Stomach (tissue), 9 donors: Measurements from ENCODE around the gene TYROBP. TPM values are rescaled to one million over a fixed set of nuclear protein-coding genes. Genes with fewer than 3 reads are reported as not detected.

ENCODE experiments used
- DNase-seq, 2 donors: peaks; one replicate each; pipeline versions ENCODE4 v3.0.0 to v3.0.0-alpha.2; 2013 to 2019
- H3K27ac ChIP-seq, 5 donors: fragments of 200-600 bp in 4 of 5; sonication (generic) in 4 of 5; one replicate each; pipeline ENCODE4 v1.5.1; 2013 to 2019; ENCODE audit warnings: mild to moderate bottlenecking in 1 of 5, moderate library complexity in 1 of 5
- H3K27me3 ChIP-seq, 3 donors: fragments of 200-600 bp; sonication (generic); one replicate each; pipeline ENCODE4 v1.5.1; 2017 to 2019; ENCODE audit warnings: mixed run types in 1 of 3
- H3K36me3 ChIP-seq, 4 donors: fragments of 200-600 bp; sonication (generic); 1 replicate in 3 of 4; 2 replicates in 1 of 4; pipeline ENCODE4 v1.5.1; 2016 to 2019
- H3K4me1 ChIP-seq, 4 donors: fragments of 200-600 bp; sonication (generic); one replicate each; pipeline ENCODE4 v1.5.1; 2016 to 2019
- H3K4me3 ChIP-seq, 4 donors: fragments of 200-600 bp; sonication (generic) in 3 of 4; one replicate each; pipeline ENCODE4 v1.5.1; 2016 to 2019; ENCODE audit warnings: mild to moderate bottlenecking in 1 of 4
- H3K9me3 ChIP-seq, 4 donors: fragments of 200-600 bp; sonication (generic); one replicate each; pipeline ENCODE4 v1.5.1; 2016 to 2019
- EP300 ChIP-seq: sonication (generic); formaldehyde crosslinking; IDR thresholded peaks from one replicate; pipeline ENCODE4 v1.6.1; 2017; ENCODE audit warnings: antibody characterized with exemption
- POLR2A ChIP-seq, 4 donors: fragments of 450-650 bp; IDR thresholded peaks; one replicate each; pipeline ENCODE4 v1.6.1; 2016; ENCODE audit warnings: antibody characterized with exemption in 4 of 4, control low read depth in 2 of 4, mild to moderate bottlenecking in 1 of 4, moderate library complexity in 1 of 4
- POLR2AphosphoS5 ChIP-seq, 3 donors: sonication (generic); formaldehyde crosslinking; IDR thresholded peaks; one replicate each; pipeline ENCODE4 v1.6.1; 2016; ENCODE audit warnings: antibody characterized with exemption in 3 of 3
- WGBS, 5 donors: extraction: QIAGEN DNeasy Blood & Tissue Kit in 3 of 5; methylation state at CpG; one replicate each; pipeline versions ENCODE4 v1.1.5 to v1.1.7; 2013 to 2018; 5-methylcytosine and 5-hydroxymethylcytosine counted together
- intact Hi-C: fragments of 100-400 bp; cut with DNase I; formaldehyde crosslinking; loops from one replicate; pipeline ENCODE4 v1.15.1; 2023; ENCODE audit warnings: low total_unique reads
- polyA plus RNA-seq, 3 donors: library from polyadenylated mRNA; stranded (reverse); fragments of 200-250 nt; gene quantifications; one replicate each; pipeline ENCODE4 v1.2.3, GENCODE V29; 2013
- total RNA-seq, 5 donors: library from RNA; depleted of rRNA; stranded (reverse); fragments of >200 nt; gene quantifications; one replicate each; pipeline versions ENCODE4 v1.1.0 to v1.2.3, GENCODE V29; 2014 to 2016
- TF ChIP-seq, protein P1 (sequence below), 7 experiments: fragments of 450-650 bp in 4 of 7; fragments of 200-600 bp in 3 of 7; sonication (generic) in 3 of 7; IDR thresholded peaks; one replicate each; pipeline ENCODE4 v1.5.1; 2016 to 2019; ENCODE audit warnings: antibody characterized with exemption in 7 of 7, control low read depth in 2 of 7, mild to moderate bottlenecking in 1 of 7
- donor health status: healthy with polysubstance abuse.
- donor health status: Bipolar disorder and iron deficiency.
- donor health status: healthy.

The TYROBP gene
- total and polyA plus RNA-seq, 8 donors = 9.4 to 106 (median 55.4) TPM; not detected in 2

DNA sequence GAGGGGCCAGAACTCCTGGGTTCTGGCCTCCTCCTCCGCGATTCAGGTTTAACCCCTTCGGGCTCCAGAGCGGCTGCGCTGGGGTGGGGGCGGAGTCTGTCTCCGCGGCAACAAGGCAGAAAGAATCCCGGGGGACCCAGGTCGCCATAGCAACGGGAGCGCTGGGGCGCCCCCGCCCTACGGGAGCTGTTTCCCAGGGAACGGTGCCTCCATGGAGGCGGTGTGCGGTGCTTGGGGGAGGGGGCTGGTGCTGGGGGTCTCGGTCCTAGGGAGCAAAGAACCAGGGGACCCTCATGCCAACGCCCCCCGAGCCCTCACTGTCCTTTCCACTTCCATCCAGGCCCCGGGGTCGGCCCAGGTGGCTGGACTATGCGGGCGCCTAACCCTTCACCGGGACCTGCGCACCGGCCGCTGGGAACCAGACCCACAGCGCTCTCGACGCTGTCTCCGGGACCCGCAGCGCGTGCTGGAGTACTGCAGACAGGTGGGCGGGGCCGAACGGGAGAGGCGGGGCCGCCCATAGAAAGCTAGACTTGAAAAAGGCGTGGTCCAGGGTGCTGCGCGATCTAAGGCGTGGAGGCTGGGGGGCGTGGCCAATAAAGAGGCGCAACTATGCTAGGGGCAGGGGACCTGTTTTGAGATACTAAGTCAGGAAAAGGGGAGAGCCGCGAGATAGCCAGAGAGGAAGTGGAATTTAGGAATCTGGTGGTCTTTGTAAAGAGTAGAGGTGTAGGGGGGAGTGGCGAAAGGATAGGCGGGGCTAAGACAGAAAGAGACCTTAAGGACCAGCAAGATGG lies 38.6 kb downstream of the TYROBP start:
- Histone ChIP-seq H3K9me3 (no peaks in the 10 kb centered on the region), H3K36me3 (peaks cover 0 to 6% (median 2%) of the 10 kb centered on the region in 4 donors), H3K4me3 (peak overlapping the region; percentile 56 to 63 (median 58)), H3K27me3 (peaks cover 0 to 70% (median 17%) of the 10 kb centered on the region in 3 donors), H3K27ac (peak overlapping the region in 4 of 5 donors; percentile 6 to 77 (median 46)), H3K4me1 (peaks cover 21 to 27% (median 24%) of the 10 kb centered on the region in 4 donors)
- peak; percentile 88 to 94 for DNase-seq
- intact Hi-C loops = no loop called here
- TF ChIP-seq POLR2AphosphoS5 (IDR thresholded peaks at IDR 0.05) (peak in 1 of 3 donors; percentile 39), POLR2A (IDR thresholded peaks at IDR 0.05) (no peak), EP300 (no peak)
- TF ChIP-seq, protein P1, sequence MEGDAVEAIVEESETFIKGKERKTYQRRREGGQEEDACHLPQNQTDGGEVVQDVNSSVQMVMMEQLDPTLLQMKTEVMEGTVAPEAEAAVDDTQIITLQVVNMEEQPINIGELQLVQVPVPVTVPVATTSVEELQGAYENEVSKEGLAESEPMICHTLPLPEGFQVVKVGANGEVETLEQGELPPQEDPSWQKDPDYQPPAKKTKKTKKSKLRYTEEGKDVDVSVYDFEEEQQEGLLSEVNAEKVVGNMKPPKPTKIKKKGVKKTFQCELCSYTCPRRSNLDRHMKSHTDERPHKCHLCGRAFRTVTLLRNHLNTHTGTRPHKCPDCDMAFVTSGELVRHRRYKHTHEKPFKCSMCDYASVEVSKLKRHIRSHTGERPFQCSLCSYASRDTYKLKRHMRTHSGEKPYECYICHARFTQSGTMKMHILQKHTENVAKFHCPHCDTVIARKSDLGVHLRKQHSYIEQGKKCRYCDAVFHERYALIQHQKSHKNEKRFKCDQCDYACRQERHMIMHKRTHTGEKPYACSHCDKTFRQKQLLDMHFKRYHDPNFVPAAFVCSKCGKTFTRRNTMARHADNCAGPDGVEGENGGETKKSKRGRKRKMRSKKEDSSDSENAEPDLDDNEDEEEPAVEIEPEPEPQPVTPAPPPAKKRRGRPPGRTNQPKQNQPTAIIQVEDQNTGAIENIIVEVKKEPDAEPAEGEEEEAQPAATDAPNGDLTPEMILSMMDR (IDR thresholded peaks at IDR 0.05) = no peak
- 1 to 2% (median 1%) methylated on average over 22 to 51 of the region's 51 CpGs for WGBS, 5 donors

DNA sequence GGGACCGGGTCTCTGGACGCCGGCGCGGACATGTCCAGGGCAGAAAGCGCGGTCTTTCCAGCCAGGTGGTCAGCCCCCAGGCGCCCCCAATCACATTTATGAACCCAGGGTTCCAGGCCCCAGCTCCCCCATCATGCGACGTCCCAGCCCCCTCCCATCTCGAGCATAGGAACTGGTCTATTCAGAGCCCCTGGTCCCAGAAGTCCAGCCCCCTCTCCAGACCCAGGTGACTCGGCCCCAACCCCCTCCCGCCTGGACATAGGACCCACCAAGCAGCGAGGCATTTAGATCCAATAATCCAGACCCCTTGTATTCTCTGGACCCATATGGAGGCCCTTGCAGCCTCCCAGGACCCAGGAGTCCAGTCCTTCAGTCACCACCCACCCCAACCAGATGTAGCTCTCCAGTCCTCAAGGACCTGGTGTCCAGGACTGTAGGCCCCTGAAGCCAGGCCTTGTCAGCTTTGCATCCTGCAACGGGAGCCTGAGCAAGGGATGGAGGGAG lies 39.2 kb downstream of the TYROBP start:
- TF ChIP-seq, protein P1 (IDR thresholded peaks at IDR 0.05) = no peak
- no peak for TF ChIP-seq POLR2AphosphoS5 (IDR thresholded peaks at IDR 0.05)
- no peak for TF ChIP-seq POLR2A (IDR thresholded peaks at IDR 0.05)
- TF ChIP-seq EP300 = no peak
- no peaks in the 10 kb centered on the region for H3K9me3 ChIP-seq
- no peak for DNase-seq
- 0 to 2% (median 1%) methylated on average over 1 to 15 of the region's 15 CpGs for WGBS, 5 donors
- peak overlapping the region; percentile 42 to 79 (median 67) for H3K27ac ChIP-seq
- peaks cover 0 to 6% (median 0%) of the 10 kb centered on the region in 4 donors for H3K36me3 ChIP-seq
- peaks cover 0 to 76% (median 17%) of the 10 kb centered on the region in 3 donors for H3K27me3 ChIP-seq
- intact Hi-C loops = no loop called here
- H3K4me1 ChIP-seq = peaks cover 21 to 27% (median 24%) of the 10 kb centered on the region in 4 donors
- peak overlapping the region; percentile 56 to 63 (median 58) for H3K4me3 ChIP-seq

- peak; percentile 86 to 90 for DNase-seq
- Histone ChIP-seq H3K36me3 (peaks cover 0 to 6% (median 0%) of the 10 kb centered on the region in 4 donors), H3K9me3 (no peaks in the 10 kb centered on the region), H3K27me3 (peaks cover 0 to 80% (median 17%) of the 10 kb centered on the region in 3 donors), H3K4me3 (peak within 1 kb of the TSS; percentile 56 to 63 (median 58)), H3K4me1 (peaks cover 21 to 27% (median 24%) of the 10 kb centered on the region in 4 donors), H3K27ac (peak within 1 kb of the TSS; percentile 42 to 79 (median 67))
- intact Hi-C loops = no loop called here
- TF ChIP-seq, protein P1 (IDR thresholded peaks at IDR 0.05) = no peak
- TF ChIP-seq EP300 (no peak), POLR2A (IDR thresholded peaks at IDR 0.05) (no peak), POLR2AphosphoS5 (IDR thresholded peaks at IDR 0.05) (no peak)
- 0 to 2% (median 1%) methylated on average over 4 to 58 of the region's 60 CpGs for WGBS, 5 donors
Measured at GRCh38 chr19:35868172-35868822, 39.8 kb downstream of the TYROBP start, which contains the start of gene APLP1. Gene APLP1, plus strand, starts transcription at chr19:35868574. Its CDS starts 63 bp downstream, at chr19:35868637.

DNA sequence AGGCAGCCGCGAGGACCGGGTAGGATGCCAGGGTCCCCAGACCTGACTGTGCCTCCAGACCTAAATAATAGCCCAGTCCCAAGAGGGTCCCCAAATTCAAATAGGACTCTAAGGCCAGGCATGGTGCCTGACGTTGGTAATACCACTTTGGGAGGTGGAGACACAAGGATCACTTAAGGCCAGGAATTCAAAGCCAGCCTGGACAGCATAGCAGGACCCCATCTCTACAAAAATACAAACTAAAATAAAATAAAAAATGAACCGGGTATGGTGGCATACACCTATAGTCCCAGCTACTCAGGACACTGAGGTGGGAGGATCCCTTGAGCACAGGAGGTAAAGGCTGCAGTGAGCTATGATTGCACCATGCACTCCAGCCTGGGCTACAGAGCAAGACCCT lies 45.1 kb downstream of the TYROBP start:
- TF ChIP-seq EP300 (no peak), POLR2AphosphoS5 (IDR thresholded peaks at IDR 0.05) (no peak), POLR2A (IDR thresholded peaks at IDR 0.05) (no peak)
- TF ChIP-seq, protein P1 (IDR thresholded peaks at IDR 0.05) = no peak
- H3K27me3 ChIP-seq = peaks cover 6 to 88% (median 29%) of the 10 kb centered on the region in 3 donors
- no peak for DNase-seq

More for the DNA sequence above, 45.1 kb downstream of the TYROBP start:
- WGBS, 5 donors = 88 to 95% (median 90%) methylated on average over 5 of the region's 5 CpGs
- H3K36me3 ChIP-seq = no peaks in the 10 kb centered on the region
- no peak overlapping the region for H3K4me3 ChIP-seq
- peaks cover 1 to 17% (median 13%) of the 10 kb centered on the region in 4 donors for H3K4me1 ChIP-seq
- intact Hi-C loops = no loop called here
- H3K9me3 ChIP-seq = no peaks in the 10 kb centered on the region
- no peak overlapping the region for H3K27ac ChIP-seq
